ENCODE measurements around the gene RMP24.

GRCh38 chr18:36025025-36025424 is 52.5 kb downstream of the RMP24 start:
- TF ChIP-seq PATZ1 (CRISPR knock-in tag; IDR thresholded peaks at IDR 0.05; ENCODE audit: borderline replicate concordance) (no peak), ZNF70 (CRISPR knock-in tag; IDR thresholded peaks at IDR 0.05) (no peak), ARNTL (CRISPR knock-in tag; IDR thresholded peaks at IDR 0.05; ENCODE audit: borderline replicate concordance, low read depth) (no peak), CSRNP3 (CRISPR knock-in tag; IDR thresholded peaks at IDR 0.05) (no peak)
